Measurements from ENCODE around the gene UBC.
A peak's percentile ranks its signal among the peaks of the same experiment; 100 is the strongest.

The UBC gene

DNA sequence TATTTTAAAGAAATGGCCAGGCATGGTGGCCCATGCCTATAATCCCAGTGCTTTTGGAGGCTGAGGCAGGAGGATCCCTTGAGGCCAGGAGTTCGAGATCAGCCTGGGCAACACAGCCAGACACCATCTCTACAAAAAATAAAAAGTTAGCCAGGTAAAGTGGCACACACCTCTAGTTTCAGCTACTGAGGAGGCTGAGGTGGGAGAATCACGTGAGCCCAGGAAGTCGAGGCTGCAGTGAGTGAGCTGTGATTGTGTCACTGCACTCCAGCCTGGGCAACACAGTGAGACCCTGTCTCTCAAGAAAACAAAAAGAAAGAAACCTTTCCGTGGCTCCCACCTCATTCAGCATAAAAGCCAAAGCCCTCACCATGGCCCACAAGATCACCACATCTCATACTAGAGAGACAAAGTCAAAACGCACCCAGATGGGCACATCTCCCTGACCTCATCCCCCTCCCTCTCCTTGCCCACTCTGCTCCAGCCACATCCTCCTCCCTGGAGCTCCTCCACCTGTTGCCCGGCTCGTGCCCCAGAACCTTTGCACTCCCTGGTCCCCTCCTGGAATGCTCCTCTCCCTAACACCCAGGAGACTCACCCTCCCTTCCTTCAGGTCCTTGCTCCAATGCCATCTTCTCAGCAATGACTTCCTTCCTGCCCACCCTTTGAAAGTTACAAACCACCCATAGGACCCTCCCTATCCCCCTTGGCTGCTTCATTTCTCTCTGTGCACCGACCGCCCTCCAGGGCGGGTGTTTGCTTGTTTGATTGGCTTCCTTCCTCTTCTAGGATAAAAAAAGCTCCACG lies 46.0 kb downstream of the UBC start:
- DNase-seq (ENCODE audit: low read depth, low spot score), result no peak
- ChIA-PET POLR2A (no interaction called here), CTCF (no interaction called here)
- H3K4me3 ChIP-seq (ENCODE audit: low read depth, low read length), result no peak overlapping the region
- TF ChIP-seq, protein P1, sequence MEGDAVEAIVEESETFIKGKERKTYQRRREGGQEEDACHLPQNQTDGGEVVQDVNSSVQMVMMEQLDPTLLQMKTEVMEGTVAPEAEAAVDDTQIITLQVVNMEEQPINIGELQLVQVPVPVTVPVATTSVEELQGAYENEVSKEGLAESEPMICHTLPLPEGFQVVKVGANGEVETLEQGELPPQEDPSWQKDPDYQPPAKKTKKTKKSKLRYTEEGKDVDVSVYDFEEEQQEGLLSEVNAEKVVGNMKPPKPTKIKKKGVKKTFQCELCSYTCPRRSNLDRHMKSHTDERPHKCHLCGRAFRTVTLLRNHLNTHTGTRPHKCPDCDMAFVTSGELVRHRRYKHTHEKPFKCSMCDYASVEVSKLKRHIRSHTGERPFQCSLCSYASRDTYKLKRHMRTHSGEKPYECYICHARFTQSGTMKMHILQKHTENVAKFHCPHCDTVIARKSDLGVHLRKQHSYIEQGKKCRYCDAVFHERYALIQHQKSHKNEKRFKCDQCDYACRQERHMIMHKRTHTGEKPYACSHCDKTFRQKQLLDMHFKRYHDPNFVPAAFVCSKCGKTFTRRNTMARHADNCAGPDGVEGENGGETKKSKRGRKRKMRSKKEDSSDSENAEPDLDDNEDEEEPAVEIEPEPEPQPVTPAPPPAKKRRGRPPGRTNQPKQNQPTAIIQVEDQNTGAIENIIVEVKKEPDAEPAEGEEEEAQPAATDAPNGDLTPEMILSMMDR (IDR thresholded peaks at IDR 0.05; ENCODE audit: insufficient read depth, low read length, missing control alignments), result no peak

- ChIA-PET CTCF (no interaction called here), POLR2A (no interaction called here)
- H3K4me3 ChIP-seq (ENCODE audit: low read depth, low read length), result no peak overlapping the region
- DNase-seq (ENCODE audit: low read depth, low spot score), result peak; percentile 10
- TF ChIP-seq, protein P1 (IDR thresholded peaks at IDR 0.05; ENCODE audit: insufficient read depth, low read length, missing control alignments), result no peak
Observed at GRCh38 chr12:124867401-124867930, 47.0 kb downstream of the UBC start.

DNA sequence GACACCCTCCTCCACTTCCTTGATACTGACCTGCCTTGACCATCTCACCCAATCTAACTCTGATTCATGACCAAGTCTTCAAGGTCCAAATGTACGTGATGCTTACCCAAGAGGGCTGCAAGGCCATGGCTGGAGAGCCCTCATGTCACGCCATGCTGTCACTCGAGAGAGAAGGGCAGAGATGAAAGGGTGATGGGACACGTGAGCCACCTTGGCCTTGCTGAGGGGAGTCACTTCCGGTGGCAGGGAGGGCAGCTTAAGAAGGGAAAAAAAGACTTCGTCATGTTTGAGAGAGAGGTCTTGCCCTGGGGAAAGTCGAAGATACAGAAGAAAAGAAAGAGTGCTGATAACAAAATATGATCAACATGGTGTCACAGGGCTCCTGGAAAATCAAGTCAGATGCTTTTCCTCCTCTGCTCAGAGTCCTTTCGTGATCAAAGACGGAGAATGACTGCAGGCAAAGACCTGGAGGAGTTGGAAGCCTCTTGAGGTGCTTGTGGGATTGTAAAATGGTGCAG lies 47.5 kb downstream of the UBC start:
- no peak for DNase-seq (ENCODE audit: low read depth, low spot score)
- ChIA-PET CTCF (no interaction called here), POLR2A (no interaction called here)
- TF ChIP-seq, protein P1 (IDR thresholded peaks at IDR 0.05; ENCODE audit: insufficient read depth, low read length, missing control alignments), result no peak
- no peak overlapping the region for H3K4me3 ChIP-seq (ENCODE audit: low read depth, low read length)

- DNase-seq (ENCODE audit: low read depth, low spot score), result no peak
- TF ChIP-seq, protein P1 (IDR thresholded peaks at IDR 0.05; ENCODE audit: insufficient read depth, low read length, missing control alignments), result no peak
- ChIA-PET CTCF (no interaction called here), POLR2A (no interaction called here)
- H3K4me3 ChIP-seq (ENCODE audit: low read depth, low read length), result no peak overlapping the region
Observed at GRCh38 chr12:124866195-124866882, 48.1 kb downstream of the UBC start.

- TF ChIP-seq, protein P1 (IDR thresholded peaks at IDR 0.05; ENCODE audit: insufficient read depth, low read length, missing control alignments), result no peak
- CTCF ChIA-PET, result no interaction called here
- no peak for DNase-seq (ENCODE audit: low read depth, low spot score)
- POLR2A ChIA-PET, result no interaction called here
- H3K4me3 ChIP-seq (ENCODE audit: low read depth, low read length), result no peak overlapping the region
Observed at GRCh38 chr12:124865728-124866127, 48.7 kb downstream of the UBC start.

DNA sequence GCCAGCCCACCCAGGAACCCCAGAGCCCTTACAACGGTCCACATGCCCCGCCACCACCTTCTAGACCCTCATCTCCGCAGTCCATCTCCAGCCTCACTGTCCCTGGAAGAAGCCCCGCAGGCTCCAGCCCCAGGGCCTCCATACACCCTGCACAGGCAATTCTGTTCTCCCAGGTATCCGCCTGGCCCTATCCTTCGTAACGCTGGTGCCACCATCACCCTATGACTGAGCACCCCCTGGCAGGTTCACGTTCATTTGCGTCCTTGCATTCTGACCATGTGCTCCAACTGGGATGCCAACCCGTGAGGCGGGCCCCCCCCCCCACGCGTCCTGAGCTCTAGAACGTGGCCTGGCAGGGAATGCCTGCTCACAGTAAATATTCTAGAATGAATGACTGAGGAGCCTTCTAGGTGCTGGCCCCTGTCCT lies 50.1 kb downstream of the UBC start:
- H3K4me3 ChIP-seq (ENCODE audit: low read depth, low read length), result peak overlapping the region; percentile 52
- POLR2A ChIA-PET, result interaction anchor here (0.6 kb wide), 1 partner anchor 793 kb away, joined by 4 read pairs; no protein-coding TSS in a partner anchor
- CTCF ChIA-PET, result no interaction called here

More for the DNA sequence above, 50.1 kb downstream of the UBC start:
- no peak for DNase-seq (ENCODE audit: low read depth, low spot score)
- TF ChIP-seq, protein P1 (IDR thresholded peaks at IDR 0.05; ENCODE audit: insufficient read depth, low read length, missing control alignments), result no peak
